Measurements from ENCODE around the gene BTN1A1. TPM values are rescaled to one million over a fixed set of nuclear protein-coding genes. Genes with fewer than 3 reads are reported as not detected.
A peak's percentile ranks its signal among the peaks of the same experiment; 100 is the strongest.

Gene BTN1A1
- total RNA-seq, 1 donor from 2014 or later: not detected

- DNase-seq (ENCODE audit: low read depth) (no peak), FAIRE-seq (no peak)
- H3K4me3 ChIP-seq (ENCODE audit: low read depth, low read length): no peak overlapping the region
- TF ChIP-seq CTCF (IDR thresholded peaks at IDR 0.05; ENCODE audit: insufficient read depth, low read length, severe bottlenecking): no peak
- no peaks in the 10 kb centered on the region for H3K27me3 ChIP-seq (ENCODE audit: control insufficient read depth, insufficient read depth, low read length)
- no peaks in the 10 kb centered on the region for H3K36me3 ChIP-seq (ENCODE audit: control insufficient read depth, insufficient read depth, low read length)
Measured at GRCh38 chr6:26485112-26485780, 14.9 kb upstream of the BTN1A1 start.

GRCh38 chr6:26486358-26486757, 13.7 kb upstream of the BTN1A1 start:
- H3K36me3 ChIP-seq (ENCODE audit: control insufficient read depth, insufficient read depth, low read length): no peaks in the 10 kb centered on the region
- no peak overlapping the region for H3K4me3 ChIP-seq (ENCODE audit: low read depth, low read length)
- FAIRE-seq (no peak), DNase-seq (ENCODE audit: low read depth) (no peak)
- TF ChIP-seq CTCF (IDR thresholded peaks at IDR 0.05; ENCODE audit: insufficient read depth, low read length, severe bottlenecking): no peak
- no peaks in the 10 kb centered on the region for H3K27me3 ChIP-seq (ENCODE audit: control insufficient read depth, insufficient read depth, low read length)

GRCh38 chr6:26487466-26487865, 12.6 kb upstream of the BTN1A1 start:
- DNase-seq (ENCODE audit: low read depth) (no peak), FAIRE-seq (peak; percentile 40)
- Histone ChIP-seq H3K36me3 (ENCODE audit: control insufficient read depth, insufficient read depth, low read length) (no peaks in the 10 kb centered on the region), H3K27me3 (ENCODE audit: control insufficient read depth, insufficient read depth, low read length) (no peaks in the 10 kb centered on the region), H3K4me3 (ENCODE audit: low read depth, low read length) (no peak overlapping the region)
- TF ChIP-seq CTCF (IDR thresholded peaks at IDR 0.05; ENCODE audit: insufficient read depth, low read length, severe bottlenecking): no peak

GRCh38 chr6:26489996-26490964, 9.8 kb upstream of the BTN1A1 start:
- DNase-seq (ENCODE audit: low read depth) (no peak), FAIRE-seq (no peak)
- Histone ChIP-seq H3K36me3 (ENCODE audit: control insufficient read depth, insufficient read depth, low read length) (no peaks in the 10 kb centered on the region), H3K27me3 (ENCODE audit: control insufficient read depth, insufficient read depth, low read length) (no peaks in the 10 kb centered on the region), H3K4me3 (ENCODE audit: low read depth, low read length) (no peak overlapping the region)
- TF ChIP-seq CTCF (IDR thresholded peaks at IDR 0.05; ENCODE audit: insufficient read depth, low read length, severe bottlenecking): no peak

GRCh38 chr6:26491604-26492003, 8.5 kb upstream of the BTN1A1 start:
- H3K27me3 ChIP-seq (ENCODE audit: control insufficient read depth, insufficient read depth, low read length): no peaks in the 10 kb centered on the region
- H3K4me3 ChIP-seq (ENCODE audit: low read depth, low read length): no peak overlapping the region
- DNase-seq (ENCODE audit: low read depth) (no peak), FAIRE-seq (no peak)
- no peak for TF ChIP-seq CTCF (IDR thresholded peaks at IDR 0.05; ENCODE audit: insufficient read depth, low read length, severe bottlenecking)
- no peaks in the 10 kb centered on the region for H3K36me3 ChIP-seq (ENCODE audit: control insufficient read depth, insufficient read depth, low read length)
